GM12878 (cell line): Measurements from ENCODE around the gene AP2B1. TPM values are rescaled to one million over a fixed set of nuclear protein-coding genes. Genes with fewer than 3 reads are reported as not detected.
A peak's percentile ranks its signal among the peaks of the same experiment; 100 is the strongest.

Experiments used
- ATAC-seq: fragments of 200-7000 bp; cut with Tn5 transposase; 3 replicates; pipeline ENCODE4 v1.9.1; 2020; ENCODE audit warnings: mild to moderate bottlenecking, moderate library complexity
- BruUV-seq: library from RNA; stranded (reverse); fragments of 400-500 nt; replicated peaks from 2 replicates; lab custom pipeline; 2021; lab: Mats Ljungman, UMichigan
- CTCF ChIA-PET: fragments of 300-600 bp; sonication (Branson Sonifier 250); formaldehyde crosslinking; extraction: SDS; loops from one replicate; lab custom pipeline; 2021; ENCODE audit warnings: inconsistent platforms; lab: Yijun Ruan, JAX
- POLR2A ChIA-PET: fragments of 350-600 bp; formaldehyde crosslinking; extraction: SDS; loops from one replicate; lab custom pipeline; 2021; ENCODE audit warnings: inconsistent platforms; lab: Charles Lee
- RAD21 ChIA-PET: fragments of 300-600 bp; sonication (Branson Sonifier 250); formaldehyde crosslinking; loops from one replicate; lab custom pipeline; 2023; ENCODE audit warnings: antibody characterized with exemption; ENCODE audit not compliant: unreplicated experiment; lab: Charles Lee
- SMC1A ChIA-PET: fragments of 300-600 bp; sonication (Branson Sonifier 250); formaldehyde crosslinking; loops from one replicate; lab custom pipeline; 2023; ENCODE audit not compliant: unreplicated experiment, uncharacterized antibody; lab: Charles Lee
- DNase-seq: peaks from one replicate; pipeline ENCODE4 v3.0.0-alpha.2; 2011; ENCODE audit warnings: low read depth, low spot score
- FAIRE-seq: peaks from 3 replicates; lab custom pipeline; 2011; peaks lifted over from hg19 to GRCh38; lab: Jason Lieb, UNC
- H2AFZ ChIP-seq: 2 replicates; pipeline ENCODE4 v1.6.0; 2011; ENCODE audit warnings: low read depth, low read length, control low read depth; ENCODE audit not compliant: control insufficient read depth
- H3K27ac ChIP-seq: 2 replicates; pipeline ENCODE4 v1.5.1; 2011; ENCODE audit warnings: control low read depth; ENCODE audit not compliant: control insufficient read depth, insufficient read depth
- H3K27me3 ChIP-seq, 2 experiments: replicated peaks in 1 of 2; 2 replicates each; pipeline versions ENCODE4 v1.6.0 to v1.6.1; 2011; ENCODE audit warnings: low read length in 1 of 2; ENCODE audit not compliant: control insufficient read depth in 2 of 2, insufficient read depth in 2 of 2
- H3K36me3 ChIP-seq, 2 experiments: 2 replicates each; pipeline ENCODE4 v1.5.1; 2011; ENCODE audit warnings: low read length in 1 of 2; ENCODE audit not compliant: control insufficient read depth in 2 of 2, insufficient read depth in 2 of 2
- H3K4me1 ChIP-seq: 2 replicates; pipeline ENCODE4 v1.6.1; 2011; ENCODE audit warnings: mild to moderate bottlenecking, low read length, moderate library complexity, mixed read lengths; ENCODE audit not compliant: control insufficient read depth, insufficient read depth
- H3K4me2 ChIP-seq: 2 replicates; pipeline ENCODE4 v1.6.0; 2011; ENCODE audit warnings: control low read depth; ENCODE audit not compliant: control insufficient read depth, insufficient read depth
- H3K4me3 ChIP-seq: fragments of 200-600 bp; sonication (generic); 2 replicates; pipeline ENCODE4 v1.5.1; 2016
- H3K79me2 ChIP-seq: 2 replicates; pipeline ENCODE4 v1.6.0; 2011; ENCODE audit warnings: low read length; ENCODE audit not compliant: control insufficient read depth, insufficient read depth
- H3K9ac ChIP-seq: 2 replicates; pipeline ENCODE4 v1.8.0; 2011; ENCODE audit warnings: low read length, control low read depth, mixed read lengths; ENCODE audit not compliant: control insufficient read depth, insufficient read depth
- H3K9me3 ChIP-seq: replicated peaks from 3 replicates; pipeline ENCODE4 v1.5.1; 2011; ENCODE audit warnings: mild to moderate bottlenecking, low read length; ENCODE audit not compliant: control insufficient read depth, insufficient read depth
- H4K20me1 ChIP-seq: 2 replicates; pipeline ENCODE4 v1.6.0; 2011; ENCODE audit not compliant: control insufficient read depth, insufficient read depth
- CREM ChIP-seq: IDR thresholded peaks from 2 replicates; pipeline ENCODE4 v1.6.1; 2014; ENCODE audit warnings: antibody characterized with exemption, low read depth
- CUX1 ChIP-seq: IDR thresholded peaks from 2 replicates; pipeline ENCODE4 v1.6.1; 2012; ENCODE audit warnings: improper control_type of control experiment, low read depth, low read length; ENCODE audit not compliant: insufficient replicate concordance
- GATAD2B ChIP-seq: fragments of 450-650 bp; conservative IDR thresholded peaks from 2 replicates; pipeline ENCODE4 v1.6.1; 2017; ENCODE audit warnings: low read depth, mild to moderate bottlenecking, moderate library complexity
- MEF2B ChIP-seq: fragments of 450-650 bp; IDR thresholded peaks from 2 replicates; pipeline ENCODE4 v1.6.1; 2018; ENCODE audit warnings: mild to moderate bottlenecking, moderate library complexity; ENCODE audit not compliant: partially characterized antibody, poor library complexity, severe bottlenecking
- MYB ChIP-seq: fragments of 150-350 bp; IDR thresholded peaks from 2 replicates; pipeline ENCODE4 v1.6.1; 2014; ENCODE audit warnings: mild to moderate bottlenecking, low read depth, low read length, borderline replicate concordance
- ZBED1 ChIP-seq: IDR thresholded peaks from 2 replicates; pipeline ENCODE4 v1.6.1; 2016; ENCODE audit warnings: borderline replicate concordance
- WGBS: methylation state at CpG from one replicate; pipeline ENCODE4 v1.1.6; 2016; ENCODE audit warnings: low lambda C conversion rate; ENCODE audit not compliant: insufficient replicate concordance, insufficient coverage; ENCODE audit errors: missing lambda C conversion rate; 5-methylcytosine and 5-hydroxymethylcytosine counted together
- in situ Hi-C: fragments of 300-500 bp; cut with MboI; formaldehyde crosslinking; loops from 9 replicates; pipeline ENCODE4 v1.14.3; 2018; ENCODE audit warnings: mixed read lengths
- intact Hi-C: fragments of 100-400 bp; cut with micrococcal nuclease; formaldehyde crosslinking; loops from one replicate; pipeline ENCODE4 v1.14.2; 2022; ENCODE audit not compliant: unreplicated experiment
- polyA plus RNA-seq, 11 experiments: library from polyadenylated mRNA; depleted of rRNA in 4 of 11; unstranded in 6 of 11; stranded (reverse) in 5 of 11; fragments of >200 nt; fragmentation: Nextera tagmentation in 4 of 11; fragmentation: Illumina TruSeq in 1 of 11; extraction: Ambion mirVana in 4 of 11; extraction: Trizol in 1 of 11; gene quantifications; 1 replicate in 1 of 11; 2 replicates in 10 of 11; pipeline versions ENCODE4 v1.2.1 to v1.2.3, GENCODE V29; 2011 to 2016; ENCODE audit warnings: inconsistent platforms in 2 of 11, missing spikeins in 2 of 11, low read depth in 1 of 11
- total RNA-seq, 4 experiments: library from RNA; depleted of rRNA in 3 of 4; stranded (reverse); fragments of >200 nt in 3 of 4; fragmentation: Illumina TruSeq in 1 of 4; extraction: Trizol in 1 of 4; gene quantifications; 2 replicates each; pipeline versions ENCODE4 v1.2.1 to v1.2.3, GENCODE V29; 2013 to 2021
- TF ChIP-seq, protein P1 (sequence below): fragments of 450-650 bp; formaldehyde crosslinking; IDR thresholded peaks from 2 replicates; pipeline ENCODE4 v1.4.0; 2022; ENCODE audit warnings: mild to moderate bottlenecking, moderate library complexity

The AP2B1 gene
- total and polyA plus RNA-seq, 10 of the 15 experiments (the other 5 are each of a cell fraction or from before 2014, with no cell fraction given), result 18.6 to 112 (median 53.9) TPM

- H3K36me3 ChIP-seq, result no peaks in the 10 kb centered on the region
- ChIA-PET SMC1A (interaction anchor here (1.9 kb wide), 1 partner anchor 50 kb away, joined by 6 read pairs; no protein-coding TSS in a partner anchor), CTCF (interaction anchor here (0.6 to 8.3 kb wide), 4 partner anchors 13 to 388 kb away, joined by 3 to 220 read pairs (median 3); partner anchors contain the start of gene TAF15), POLR2A (no interaction called here), RAD21 (interaction anchor here (1.5 kb wide), 1 partner anchor 47 kb away, joined by 4 read pairs; the partner anchor contains the start of gene TAF15)
- no peak overlapping the region for H3K27ac ChIP-seq
- no peak overlapping the region for H3K4me2 ChIP-seq
- H3K4me3 ChIP-seq, result no peak overlapping the region
- no peak overlapping the region for H2AFZ ChIP-seq
- TF ChIP-seq ZBED1 (no peak), CREM (no peak)
- BruUV-seq, result no TSS peak
- DNase-seq (no peak), FAIRE-seq (no peak), ATAC-seq (no peak)
- H3K9ac ChIP-seq, result no peak overlapping the region
- in situ Hi-C loops, result no loop called here
- H3K4me1 ChIP-seq, result peaks cover 5% of the 10 kb centered on the region
- WGBS, result 38% methylated on average over 5 of the region's 5 CpGs
- intact Hi-C loops, result no loop called here
- H3K27me3 ChIP-seq, result no peaks in the 10 kb centered on the region; a peak in 3 of 4 replicates
- H4K20me1 ChIP-seq, result no peaks in the 10 kb centered on the region
- no peaks in the 10 kb centered on the region for H3K9me3 ChIP-seq
- no peaks in the 10 kb centered on the region for H3K79me2 ChIP-seq
These were observed 174.5 kb downstream of the AP2B1 start for GRCh38 chr17:35761601-35762000.

- Histone ChIP-seq H2AFZ (peak overlapping the region; percentile 62; the same call in 1 of the 2 replicates), H3K9me3 (no peaks in the 10 kb centered on the region), H3K4me3 (no peak overlapping the region), H3K4me2 (peak overlapping the region; percentile 79), H3K4me1 (peaks cover 5% of the 10 kb centered on the region), H4K20me1 (no peaks in the 10 kb centered on the region), H3K9ac (no peak overlapping the region), H3K27ac (no peak overlapping the region), H3K36me3 (no peaks in the 10 kb centered on the region), H3K79me2 (no peaks in the 10 kb centered on the region), H3K27me3 (peaks cover 0 to 3% of the 10 kb centered on the region in 2 experiments)
- no peak for FAIRE-seq
- intact Hi-C loops (no loop called here), in situ Hi-C loops (no loop called here)
- POLR2A ChIA-PET, result interaction anchor here (0.6 to 2.3 kb wide), 5 partner anchors 33 to 162 kb away, joined by 3 to 24 read pairs (median 3); partner anchors contain the start of gene TAF15
- no TSS peak for BruUV-seq
- RAD21 ChIA-PET, result interaction anchor here (0.7 to 2.9 kb wide), 8 partner anchors 16 to 441 kb away, joined by 3 to 50 read pairs (median 4); partner anchors contain the start of gene TAF15
- ATAC-seq, result no peak
- CTCF ChIA-PET, result interaction anchor here (0.7 to 8.3 kb wide), 49 partner anchors 8 to 241 kb away, joined by 3 to 220 read pairs (median 4); partner anchors contain the start of genes GAS2L2, RDM1, SLFN12L and TAF15
- SMC1A ChIA-PET, result interaction anchor here (0.7 to 3.6 kb wide), 10 partner anchors 16 to 206 kb away, joined by 3 to 33 read pairs (median 4); partner anchors contain the start of gene TAF15
- DNase-seq, result no peak
- WGBS, result 36% methylated on average over 17 of the region's 17 CpGs
- TF ChIP-seq GATAD2B (no peak), MEF2B (no peak), MYB (no peak), CUX1 (no peak)
- TF ChIP-seq, protein P1, sequence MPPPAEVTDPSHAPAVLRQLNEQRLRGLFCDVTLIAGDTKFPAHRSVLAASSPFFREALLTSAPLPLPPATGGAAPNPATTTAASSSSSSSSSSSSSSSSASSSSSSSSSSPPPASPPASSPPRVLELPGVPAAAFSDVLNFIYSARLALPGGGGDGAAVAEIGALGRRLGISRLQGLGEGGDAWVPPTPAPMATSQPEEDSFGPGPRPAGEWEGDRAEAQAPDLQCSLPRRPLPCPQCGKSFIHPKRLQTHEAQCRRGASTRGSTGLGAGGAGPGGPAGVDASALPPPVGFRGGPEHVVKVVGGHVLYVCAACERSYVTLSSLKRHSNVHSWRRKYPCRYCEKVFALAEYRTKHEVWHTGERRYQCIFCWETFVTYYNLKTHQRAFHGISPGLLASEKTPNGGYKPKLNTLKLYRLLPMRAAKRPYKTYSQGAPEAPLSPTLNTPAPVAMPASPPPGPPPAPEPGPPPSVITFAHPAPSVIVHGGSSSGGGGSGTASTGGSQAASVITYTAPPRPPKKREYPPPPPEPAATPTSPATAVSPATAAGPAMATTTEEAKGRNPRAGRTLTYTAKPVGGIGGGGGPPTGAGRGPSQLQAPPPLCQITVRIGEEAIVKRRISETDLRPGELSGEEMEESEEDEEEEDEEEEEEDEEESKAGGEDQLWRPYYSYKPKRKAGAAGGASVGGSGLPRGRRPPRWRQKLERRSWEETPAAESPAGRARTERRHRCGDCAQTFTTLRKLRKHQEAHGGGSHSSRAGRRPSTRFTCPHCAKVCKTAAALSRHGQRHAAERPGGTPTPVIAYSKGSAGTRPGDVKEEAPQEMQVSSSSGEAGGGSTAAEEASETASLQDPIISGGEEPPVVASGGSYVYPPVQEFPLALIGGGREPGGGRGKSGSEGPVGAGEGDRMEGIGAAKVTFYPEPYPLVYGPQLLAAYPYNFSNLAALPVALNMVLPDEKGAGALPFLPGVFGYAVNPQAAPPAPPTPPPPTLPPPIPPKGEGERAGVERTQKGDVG (CRISPR knock-in tag), result no peak
These were observed 176.6 kb downstream of the AP2B1 start for GRCh38 chr17:35763767-35764122.
